Mucosa of descending colon (tissue), 3 donors: ENCODE measurements around the gene MEPCE. TPM values are rescaled to one million over a fixed set of nuclear protein-coding genes. Genes with fewer than 3 reads are reported as not detected.

ENCODE experiments used
- ATAC-seq: fragments of 200-7000 bp; cut with Tn5 transposase; one replicate; pipeline ENCODE4 v1.9.1; 2020; ENCODE audit warnings: mild to moderate bottlenecking, moderate library complexity
- DNase-seq, 3 donors: peaks; one replicate each; pipeline ENCODE4 v3.0.0-alpha.2; 2020
- H3K36me3 ChIP-seq: fragments of 200-600 bp; one replicate; pipeline ENCODE4 v1.8.0; 2021; ENCODE audit warnings: low read depth, mild to moderate bottlenecking
- H3K4me1 ChIP-seq: fragments of 200-600 bp; one replicate; pipeline ENCODE4 v1.8.0; 2021; ENCODE audit warnings: low read depth, mild to moderate bottlenecking
- H3K4me3 ChIP-seq: fragments of 200-600 bp; one replicate; pipeline ENCODE4 v1.8.0; 2021; ENCODE audit warnings: mild to moderate bottlenecking
- H3K9me3 ChIP-seq: fragments of 200-600 bp; one replicate; pipeline ENCODE4 v1.8.0; 2021; ENCODE audit warnings: mild to moderate bottlenecking
- intact Hi-C, 2 donors: fragments of 100-400 bp; cut with DNase I in 1 of 2; cut with micrococcal nuclease in 1 of 2; formaldehyde crosslinking; loops; one replicate each; pipeline versions ENCODE4 v1.11.0 to v1.11.1; 2022; cut with DNase I, micrococcal nuclease
- total RNA-seq, 3 donors: library from RNA; stranded (reverse); fragmentation: NEBNext Ultra II Directional in 2 of 3; extraction: Animal tissue kit (Norgen Biotek cat#: 25700) in 2 of 3; gene quantifications; one replicate each; pipeline versions ENCODE4 v1.2.1 to v1.2.4, GENCODE V29; 2021 to 2023
- TF ChIP-seq, protein P1 (sequence below): fragments of 200-600 bp; IDR thresholded peaks from one replicate; pipeline ENCODE4 v1.8.0; 2022; ENCODE audit warnings: antibody characterized with exemption, mild to moderate bottlenecking
- donor health status: DM: no; HTN: no; CAD: no; lungs with moderate emphysema.
- donor health status: DM: no; HTN: no; CAD: no.
- donor health status: DM: no; HTN: yes; CAD: no.

Gene MEPCE
- total RNA-seq, 3 donors from 2014 or later: 29.3 to 46.8 (median 35.2) TPM

DNA sequence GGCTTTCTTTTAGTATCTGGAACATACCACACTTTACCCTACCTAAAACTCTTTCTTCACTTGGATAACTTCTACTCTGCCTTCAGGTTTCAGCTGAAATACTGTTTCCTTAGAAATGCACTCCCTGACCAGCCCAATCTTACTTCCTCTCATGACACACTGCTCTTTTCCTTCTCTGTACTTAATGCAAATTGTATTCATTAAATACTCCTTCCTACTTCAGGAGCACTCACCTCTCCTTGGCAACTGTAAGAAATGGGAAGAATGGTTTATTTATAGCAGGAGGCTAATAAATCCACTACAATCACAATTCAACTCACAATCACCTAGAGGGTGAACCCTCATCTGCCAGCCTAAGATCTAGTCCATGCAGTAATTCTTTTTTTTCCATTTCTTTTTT, 16.3 kb upstream of the MEPCE start:
- DNase-seq: no peak
- ATAC-seq: no peak
- Histone ChIP-seq H3K4me1 (no peaks in the 10 kb centered on the region), H3K9me3 (no peaks in the 10 kb centered on the region), H3K36me3 (no peaks in the 10 kb centered on the region), H3K4me3 (no peak overlapping the region)
- intact Hi-C loops: no loop called here
- TF ChIP-seq, protein P1, sequence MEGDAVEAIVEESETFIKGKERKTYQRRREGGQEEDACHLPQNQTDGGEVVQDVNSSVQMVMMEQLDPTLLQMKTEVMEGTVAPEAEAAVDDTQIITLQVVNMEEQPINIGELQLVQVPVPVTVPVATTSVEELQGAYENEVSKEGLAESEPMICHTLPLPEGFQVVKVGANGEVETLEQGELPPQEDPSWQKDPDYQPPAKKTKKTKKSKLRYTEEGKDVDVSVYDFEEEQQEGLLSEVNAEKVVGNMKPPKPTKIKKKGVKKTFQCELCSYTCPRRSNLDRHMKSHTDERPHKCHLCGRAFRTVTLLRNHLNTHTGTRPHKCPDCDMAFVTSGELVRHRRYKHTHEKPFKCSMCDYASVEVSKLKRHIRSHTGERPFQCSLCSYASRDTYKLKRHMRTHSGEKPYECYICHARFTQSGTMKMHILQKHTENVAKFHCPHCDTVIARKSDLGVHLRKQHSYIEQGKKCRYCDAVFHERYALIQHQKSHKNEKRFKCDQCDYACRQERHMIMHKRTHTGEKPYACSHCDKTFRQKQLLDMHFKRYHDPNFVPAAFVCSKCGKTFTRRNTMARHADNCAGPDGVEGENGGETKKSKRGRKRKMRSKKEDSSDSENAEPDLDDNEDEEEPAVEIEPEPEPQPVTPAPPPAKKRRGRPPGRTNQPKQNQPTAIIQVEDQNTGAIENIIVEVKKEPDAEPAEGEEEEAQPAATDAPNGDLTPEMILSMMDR: no peak

DNA sequence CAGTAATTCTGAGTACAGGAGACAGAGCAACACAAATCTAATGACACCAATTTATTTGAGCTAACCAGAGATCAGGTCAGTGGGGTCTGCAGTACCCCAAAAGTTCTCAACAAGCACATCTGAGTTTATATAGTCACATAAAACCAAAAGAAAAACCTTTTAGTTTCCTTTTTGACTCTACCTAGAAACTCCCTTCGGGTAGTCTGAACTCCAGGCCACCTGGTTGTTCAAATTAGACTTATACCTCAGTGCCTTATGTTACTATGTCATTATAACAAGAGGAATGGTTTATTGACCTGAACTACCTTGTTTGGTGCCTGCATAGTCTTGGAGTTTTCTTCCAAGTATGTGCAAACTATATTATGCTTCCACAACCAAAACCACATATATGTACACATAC, 15.7 kb upstream of the MEPCE start:
- no peaks in the 10 kb centered on the region for H3K9me3 ChIP-seq
- intact Hi-C loops: no loop called here
- ATAC-seq: no peak
- no peak for DNase-seq
- no peak overlapping the region for H3K4me3 ChIP-seq
- no peaks in the 10 kb centered on the region for H3K4me1 ChIP-seq
- TF ChIP-seq, protein P1: no peak
- H3K36me3 ChIP-seq: no peaks in the 10 kb centered on the region

DNA sequence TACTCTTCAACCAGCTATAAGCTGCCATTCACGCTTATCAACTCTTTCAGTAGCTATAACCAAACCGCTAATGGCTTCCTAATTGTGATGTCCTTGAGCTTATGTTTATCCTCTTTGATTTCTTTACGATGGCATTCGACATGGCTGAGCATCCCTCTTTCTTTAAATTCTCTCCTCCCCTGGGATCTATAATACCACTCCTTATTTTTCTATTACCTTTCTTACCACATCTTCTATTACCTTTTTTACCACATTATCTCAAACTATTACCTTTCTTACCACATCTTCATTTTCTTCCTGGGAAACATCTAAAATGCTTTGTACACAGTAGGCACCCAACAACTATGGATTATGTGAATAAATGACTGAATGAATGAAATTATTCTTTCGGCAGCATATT, 14.2 kb upstream of the MEPCE start:
- H3K4me1 ChIP-seq: no peaks in the 10 kb centered on the region
- no peaks in the 10 kb centered on the region for H3K9me3 ChIP-seq
- no peaks in the 10 kb centered on the region for H3K36me3 ChIP-seq
- TF ChIP-seq, protein P1: no peak
- H3K4me3 ChIP-seq: no peak overlapping the region
- DNase-seq (no peak), ATAC-seq (no peak)
- intact Hi-C loops: no loop called here

DNA sequence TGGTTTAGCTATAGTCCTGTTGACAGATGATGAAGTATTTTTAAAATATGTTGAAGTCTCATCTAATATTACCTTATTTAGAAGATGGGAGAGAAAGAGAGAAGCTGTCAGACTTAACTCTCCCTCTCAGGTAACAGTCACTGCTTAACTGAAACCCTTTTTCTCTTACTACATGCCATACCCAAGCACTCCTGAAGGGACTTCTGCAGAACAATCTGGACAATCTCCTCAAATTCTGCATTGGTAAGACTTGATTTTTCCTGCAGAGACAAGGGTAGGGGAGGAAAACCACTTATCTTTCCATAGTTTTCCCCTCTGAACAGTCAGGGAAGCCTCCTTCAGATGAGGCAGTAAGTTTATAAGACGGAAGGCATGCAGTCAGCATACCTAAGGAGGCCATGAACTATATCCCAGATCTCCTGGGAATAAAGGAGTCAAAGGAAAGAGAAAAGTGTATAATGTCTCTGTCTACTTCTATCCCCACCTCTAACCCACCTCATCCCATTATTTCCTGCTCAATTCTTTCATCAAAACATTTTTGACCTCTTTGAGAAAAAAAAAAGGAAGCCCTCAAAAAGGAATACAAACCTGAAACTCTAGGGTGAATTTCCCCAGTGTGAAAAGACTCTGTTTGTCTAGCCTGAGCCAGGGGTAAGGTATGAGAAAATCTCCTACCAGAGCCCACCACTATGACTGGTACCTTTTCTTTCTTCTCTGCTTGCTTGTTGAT, 10.5 kb upstream of the MEPCE start:
- DNase-seq (no peak), ATAC-seq (no peak)
- Histone ChIP-seq H3K36me3 (no peaks in the 10 kb centered on the region), H3K4me3 (no peak overlapping the region), H3K4me1 (no peaks in the 10 kb centered on the region), H3K9me3 (no peaks in the 10 kb centered on the region)
- TF ChIP-seq, protein P1: no peak
- intact Hi-C loops: no loop called here

DNA sequence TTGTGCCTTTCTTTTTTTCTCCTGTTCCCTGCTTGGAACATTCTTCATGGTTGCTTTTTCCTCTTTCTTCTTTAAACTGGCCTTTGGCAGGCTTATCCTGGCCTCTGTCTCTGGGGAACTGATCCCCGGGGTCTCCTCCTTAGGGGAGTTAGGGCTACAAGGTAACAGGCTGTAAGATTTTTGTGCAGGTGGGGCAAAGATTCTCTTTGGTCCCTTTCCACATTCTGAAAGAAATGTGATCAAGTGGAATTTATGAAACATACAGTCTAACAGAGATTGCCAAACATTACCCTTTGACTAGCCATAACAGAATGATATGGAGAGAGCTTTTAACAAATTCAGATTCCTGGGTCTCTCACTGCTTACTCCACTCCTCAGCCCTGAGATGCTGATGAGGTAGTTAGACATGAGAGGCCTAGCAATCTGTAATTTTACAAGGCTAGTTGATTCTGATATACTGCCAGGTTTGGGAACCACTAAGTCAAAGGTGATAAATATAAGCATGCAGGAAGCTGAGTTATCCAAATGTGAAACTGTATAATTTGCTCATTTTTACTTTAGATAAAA, 9.9 kb upstream of the MEPCE start:
- H3K4me3 ChIP-seq: no peak overlapping the region
- no peak for DNase-seq
- intact Hi-C loops: no loop called here
- TF ChIP-seq, protein P1: no peak
- ATAC-seq: no peak
- no peaks in the 10 kb centered on the region for H3K4me1 ChIP-seq
- no peaks in the 10 kb centered on the region for H3K9me3 ChIP-seq
- H3K36me3 ChIP-seq: no peaks in the 10 kb centered on the region
